ENCODE results near the gene WNT3. TPM values are rescaled to one million over a fixed set of nuclear protein-coding genes. Genes with fewer than 3 reads are reported as not detected.

WNT3 gene
- total and polyA plus RNA-seq, 4 donors, result 0.19 to 4.3 (median 2.7) TPM

DNA sequence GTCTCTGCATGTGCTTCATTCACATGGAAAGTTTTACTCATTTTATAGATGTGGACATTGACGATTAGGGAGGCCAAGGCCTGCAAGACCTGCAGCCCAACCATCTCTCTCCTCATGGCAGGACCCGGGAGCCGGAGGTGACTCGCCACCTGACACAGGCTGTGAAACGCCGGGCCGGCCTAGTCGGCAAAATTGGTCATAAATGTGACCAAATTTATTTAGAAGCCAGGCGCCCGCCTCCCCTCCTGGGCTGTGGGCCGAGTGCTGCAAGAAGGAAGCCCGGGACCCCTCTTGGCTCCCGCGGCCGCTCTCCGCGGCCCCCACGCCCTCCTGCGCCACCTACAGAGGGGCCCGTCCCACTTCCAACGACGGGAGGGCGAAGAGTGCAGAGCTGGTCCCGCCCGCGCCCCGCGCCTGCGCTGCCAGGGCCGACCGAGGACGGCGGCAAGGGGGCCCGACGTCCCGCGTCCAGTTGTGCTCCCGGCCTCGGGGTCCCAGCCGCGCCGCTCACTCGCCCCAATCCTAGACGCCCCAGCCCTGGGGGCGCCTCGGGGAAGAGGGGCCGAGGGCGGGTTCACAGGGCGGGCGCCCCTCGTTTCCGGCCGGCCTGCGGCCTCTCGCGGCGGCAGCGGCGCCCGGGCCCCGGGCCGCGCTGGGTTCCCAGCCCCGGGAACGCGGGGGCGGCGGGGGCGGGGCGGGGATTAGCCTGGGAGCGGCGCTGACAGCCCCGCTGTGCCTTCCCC lies 47.5 kb downstream of the WNT3 start:
- TF ChIP-seq EGR1 (IDR thresholded peaks at IDR 0.05; ENCODE audit: low read depth in 2 of 2), result peak in 1 of 2 donors; percentile 34
- TF ChIP-seq, protein P1, sequence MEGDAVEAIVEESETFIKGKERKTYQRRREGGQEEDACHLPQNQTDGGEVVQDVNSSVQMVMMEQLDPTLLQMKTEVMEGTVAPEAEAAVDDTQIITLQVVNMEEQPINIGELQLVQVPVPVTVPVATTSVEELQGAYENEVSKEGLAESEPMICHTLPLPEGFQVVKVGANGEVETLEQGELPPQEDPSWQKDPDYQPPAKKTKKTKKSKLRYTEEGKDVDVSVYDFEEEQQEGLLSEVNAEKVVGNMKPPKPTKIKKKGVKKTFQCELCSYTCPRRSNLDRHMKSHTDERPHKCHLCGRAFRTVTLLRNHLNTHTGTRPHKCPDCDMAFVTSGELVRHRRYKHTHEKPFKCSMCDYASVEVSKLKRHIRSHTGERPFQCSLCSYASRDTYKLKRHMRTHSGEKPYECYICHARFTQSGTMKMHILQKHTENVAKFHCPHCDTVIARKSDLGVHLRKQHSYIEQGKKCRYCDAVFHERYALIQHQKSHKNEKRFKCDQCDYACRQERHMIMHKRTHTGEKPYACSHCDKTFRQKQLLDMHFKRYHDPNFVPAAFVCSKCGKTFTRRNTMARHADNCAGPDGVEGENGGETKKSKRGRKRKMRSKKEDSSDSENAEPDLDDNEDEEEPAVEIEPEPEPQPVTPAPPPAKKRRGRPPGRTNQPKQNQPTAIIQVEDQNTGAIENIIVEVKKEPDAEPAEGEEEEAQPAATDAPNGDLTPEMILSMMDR (IDR thresholded peaks at IDR 0.05; ENCODE audit: low read depth, low read length, missing input control), result no peak
- DNase-seq (ENCODE audit: low spot score), result peak; percentile 51
- H3K9me3 ChIP-seq (ENCODE audit: control insufficient read depth in 4 of 4, low read length in 3 of 4), result no peaks in the 10 kb centered on the region
- peak overlapping the region; percentile 72 to 88 for H3K27ac ChIP-seq (ENCODE audit: low read depth in 1 of 2, low read length in 2 of 2)
- peak overlapping the region in 1 of 2 donors; percentile 37 for H3K9ac ChIP-seq (ENCODE audit: low read depth in 1 of 2, low read length in 2 of 2)
- H3K4me3 ChIP-seq (ENCODE audit: low read depth in 1 of 3, low read length in 3 of 3), result peak overlapping the region; percentile 35 to 80 (median 78)
- H3K36me3 ChIP-seq (ENCODE audit: control insufficient read depth in 4 of 4, insufficient read depth in 3 of 4, low read depth in 1 of 4, low read length in 3 of 4), result peaks cover 0 to 2% (median 0%) of the 10 kb centered on the region in 4 donors
- WGBS, result 4% methylated on average over 73 of the region's 73 CpGs
- H3K4me1 ChIP-seq (ENCODE audit: control insufficient read depth in 4 of 4, insufficient read depth in 4 of 4, low read length in 3 of 4), result peaks cover 10 to 21% (median 17%) of the 10 kb centered on the region in 4 donors
- no peaks in the 10 kb centered on the region for H3K27me3 ChIP-seq (ENCODE audit: control insufficient read depth in 4 of 4, insufficient read depth in 4 of 4, low read length in 3 of 4)

DNA sequence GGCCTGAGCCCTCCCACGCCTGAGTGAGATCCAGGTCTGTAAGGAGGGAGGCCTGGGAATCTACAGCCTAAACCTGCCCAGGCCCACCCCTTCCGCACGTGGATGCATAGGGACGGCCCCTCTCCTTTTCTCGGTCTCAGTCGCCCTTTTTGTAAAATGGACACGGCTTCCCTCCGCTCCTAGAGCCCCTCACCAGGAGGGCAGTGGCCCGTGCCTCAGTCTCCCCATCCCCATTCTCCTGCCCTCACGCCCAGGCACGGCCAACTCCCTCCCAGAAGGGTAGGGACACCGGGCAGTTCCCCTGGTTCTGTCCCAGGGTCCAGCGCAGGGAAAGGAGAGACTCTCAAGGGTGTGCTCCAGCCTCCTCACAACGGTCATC lies 48.1 kb downstream of the WNT3 start:
- H3K27me3 ChIP-seq (ENCODE audit: control insufficient read depth in 4 of 4, insufficient read depth in 4 of 4, low read length in 3 of 4), result no peaks in the 10 kb centered on the region
- 79% methylated on average over 14 of the region's 14 CpGs for WGBS
- no peak for DNase-seq (ENCODE audit: low spot score)
- H3K4me3 ChIP-seq (ENCODE audit: low read depth in 1 of 3, low read length in 3 of 3), result peak overlapping the region; percentile 35 to 80 (median 78)
- H3K9me3 ChIP-seq (ENCODE audit: control insufficient read depth in 4 of 4, low read length in 3 of 4), result no peaks in the 10 kb centered on the region
- H3K36me3 ChIP-seq (ENCODE audit: control insufficient read depth in 4 of 4, insufficient read depth in 3 of 4, low read depth in 1 of 4, low read length in 3 of 4), result peaks cover 0 to 2% (median 0%) of the 10 kb centered on the region in 4 donors
- peak overlapping the region in 1 of 2 donors; percentile 88 for H3K27ac ChIP-seq (ENCODE audit: low read depth in 1 of 2, low read length in 2 of 2)
- H3K4me1 ChIP-seq (ENCODE audit: control insufficient read depth in 4 of 4, insufficient read depth in 4 of 4, low read length in 3 of 4), result peaks cover 10 to 21% (median 18%) of the 10 kb centered on the region in 4 donors
- TF ChIP-seq, protein P1 (IDR thresholded peaks at IDR 0.05; ENCODE audit: low read depth, low read length, missing input control), result no peak
- TF ChIP-seq JUND (IDR thresholded peaks at IDR 0.05) (no peak), FOXA1 (IDR thresholded peaks at IDR 0.05) (no peak), SP1 (IDR thresholded peaks at IDR 0.05) (no peak), RXRA (IDR thresholded peaks at IDR 0.05) (no peak), YY1 (IDR thresholded peaks at IDR 0.05) (no peak), TAF1 (conservative IDR thresholded peaks at IDR 0.05) (no peak), HNF4G (IDR thresholded peaks at IDR 0.05) (no peak), NR2F2 (IDR thresholded peaks at IDR 0.05) (no peak), GABPA (IDR thresholded peaks at IDR 0.05 in 1 of 2, conservative IDR thresholded peaks at IDR 0.05 in 1 of 2) (no peak), FOXA2 (IDR thresholded peaks at IDR 0.05) (no peak), HNF4A (conservative IDR thresholded peaks at IDR 0.05) (no peak)
- TF ChIP-seq, protein P2, sequence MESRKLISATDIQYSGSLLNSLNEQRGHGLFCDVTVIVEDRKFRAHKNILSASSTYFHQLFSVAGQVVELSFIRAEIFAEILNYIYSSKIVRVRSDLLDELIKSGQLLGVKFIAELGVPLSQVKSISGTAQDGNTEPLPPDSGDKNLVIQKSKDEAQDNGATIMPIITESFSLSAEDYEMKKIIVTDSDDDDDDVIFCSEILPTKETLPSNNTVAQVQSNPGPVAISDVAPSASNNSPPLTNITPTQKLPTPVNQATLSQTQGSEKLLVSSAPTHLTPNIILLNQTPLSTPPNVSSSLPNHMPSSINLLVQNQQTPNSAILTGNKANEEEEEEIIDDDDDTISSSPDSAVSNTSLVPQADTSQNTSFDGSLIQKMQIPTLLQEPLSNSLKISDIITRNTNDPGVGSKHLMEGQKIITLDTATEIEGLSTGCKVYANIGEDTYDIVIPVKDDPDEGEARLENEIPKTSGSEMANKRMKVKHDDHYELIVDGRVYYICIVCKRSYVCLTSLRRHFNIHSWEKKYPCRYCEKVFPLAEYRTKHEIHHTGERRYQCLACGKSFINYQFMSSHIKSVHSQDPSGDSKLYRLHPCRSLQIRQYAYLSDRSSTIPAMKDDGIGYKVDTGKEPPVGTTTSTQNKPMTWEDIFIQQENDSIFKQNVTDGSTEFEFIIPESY (IDR thresholded peaks at IDR 0.05), result no peak
- TF ChIP-seq, protein P3, sequence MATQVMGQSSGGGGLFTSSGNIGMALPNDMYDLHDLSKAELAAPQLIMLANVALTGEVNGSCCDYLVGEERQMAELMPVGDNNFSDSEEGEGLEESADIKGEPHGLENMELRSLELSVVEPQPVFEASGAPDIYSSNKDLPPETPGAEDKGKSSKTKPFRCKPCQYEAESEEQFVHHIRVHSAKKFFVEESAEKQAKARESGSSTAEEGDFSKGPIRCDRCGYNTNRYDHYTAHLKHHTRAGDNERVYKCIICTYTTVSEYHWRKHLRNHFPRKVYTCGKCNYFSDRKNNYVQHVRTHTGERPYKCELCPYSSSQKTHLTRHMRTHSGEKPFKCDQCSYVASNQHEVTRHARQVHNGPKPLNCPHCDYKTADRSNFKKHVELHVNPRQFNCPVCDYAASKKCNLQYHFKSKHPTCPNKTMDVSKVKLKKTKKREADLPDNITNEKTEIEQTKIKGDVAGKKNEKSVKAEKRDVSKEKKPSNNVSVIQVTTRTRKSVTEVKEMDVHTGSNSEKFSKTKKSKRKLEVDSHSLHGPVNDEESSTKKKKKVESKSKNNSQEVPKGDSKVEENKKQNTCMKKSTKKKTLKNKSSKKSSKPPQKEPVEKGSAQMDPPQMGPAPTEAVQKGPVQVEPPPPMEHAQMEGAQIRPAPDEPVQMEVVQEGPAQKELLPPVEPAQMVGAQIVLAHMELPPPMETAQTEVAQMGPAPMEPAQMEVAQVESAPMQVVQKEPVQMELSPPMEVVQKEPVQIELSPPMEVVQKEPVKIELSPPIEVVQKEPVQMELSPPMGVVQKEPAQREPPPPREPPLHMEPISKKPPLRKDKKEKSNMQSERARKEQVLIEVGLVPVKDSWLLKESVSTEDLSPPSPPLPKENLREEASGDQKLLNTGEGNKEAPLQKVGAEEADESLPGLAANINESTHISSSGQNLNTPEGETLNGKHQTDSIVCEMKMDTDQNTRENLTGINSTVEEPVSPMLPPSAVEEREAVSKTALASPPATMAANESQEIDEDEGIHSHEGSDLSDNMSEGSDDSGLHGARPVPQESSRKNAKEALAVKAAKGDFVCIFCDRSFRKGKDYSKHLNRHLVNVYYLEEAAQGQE (IDR thresholded peaks at IDR 0.05), result no peak
- TF ChIP-seq, protein P4, sequence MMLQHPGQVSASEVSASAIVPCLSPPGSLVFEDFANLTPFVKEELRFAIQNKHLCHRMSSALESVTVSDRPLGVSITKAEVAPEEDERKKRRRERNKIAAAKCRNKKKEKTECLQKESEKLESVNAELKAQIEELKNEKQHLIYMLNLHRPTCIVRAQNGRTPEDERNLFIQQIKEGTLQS (IDR thresholded peaks at IDR 0.05), result no peak
- TF ChIP-seq, protein P5, sequence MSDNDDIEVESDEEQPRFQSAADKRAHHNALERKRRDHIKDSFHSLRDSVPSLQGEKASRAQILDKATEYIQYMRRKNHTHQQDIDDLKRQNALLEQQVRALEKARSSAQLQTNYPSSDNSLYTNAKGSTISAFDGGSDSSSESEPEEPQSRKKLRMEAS (IDR thresholded peaks at IDR 0.05), result no peak
- H3K9ac ChIP-seq (ENCODE audit: low read depth in 1 of 2, low read length in 2 of 2), result peak overlapping the region in 1 of 2 donors; percentile 37
